ENCODE data around the gene FARS2.

DNA sequence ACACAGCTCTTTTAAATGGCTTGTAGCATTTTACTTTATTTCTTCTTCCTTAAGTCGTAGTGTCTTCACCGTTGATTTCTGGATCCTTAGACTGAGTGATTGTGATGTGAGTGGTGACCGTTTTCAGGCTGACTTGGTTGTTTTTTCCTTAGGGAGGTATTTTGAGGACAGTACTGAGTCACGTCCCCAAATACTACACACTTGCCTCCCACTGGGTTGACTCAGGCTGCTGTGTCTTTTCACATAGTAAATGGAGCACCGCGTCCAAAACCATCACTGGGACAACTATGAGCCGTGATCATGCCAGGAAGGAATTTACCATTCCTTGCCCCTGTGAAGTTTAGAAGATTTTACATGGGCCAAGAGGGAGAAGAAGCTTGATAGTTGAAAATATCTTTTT is 174.1 kb downstream of the FARS2 start:
- TF ChIP-seq, protein P1, sequence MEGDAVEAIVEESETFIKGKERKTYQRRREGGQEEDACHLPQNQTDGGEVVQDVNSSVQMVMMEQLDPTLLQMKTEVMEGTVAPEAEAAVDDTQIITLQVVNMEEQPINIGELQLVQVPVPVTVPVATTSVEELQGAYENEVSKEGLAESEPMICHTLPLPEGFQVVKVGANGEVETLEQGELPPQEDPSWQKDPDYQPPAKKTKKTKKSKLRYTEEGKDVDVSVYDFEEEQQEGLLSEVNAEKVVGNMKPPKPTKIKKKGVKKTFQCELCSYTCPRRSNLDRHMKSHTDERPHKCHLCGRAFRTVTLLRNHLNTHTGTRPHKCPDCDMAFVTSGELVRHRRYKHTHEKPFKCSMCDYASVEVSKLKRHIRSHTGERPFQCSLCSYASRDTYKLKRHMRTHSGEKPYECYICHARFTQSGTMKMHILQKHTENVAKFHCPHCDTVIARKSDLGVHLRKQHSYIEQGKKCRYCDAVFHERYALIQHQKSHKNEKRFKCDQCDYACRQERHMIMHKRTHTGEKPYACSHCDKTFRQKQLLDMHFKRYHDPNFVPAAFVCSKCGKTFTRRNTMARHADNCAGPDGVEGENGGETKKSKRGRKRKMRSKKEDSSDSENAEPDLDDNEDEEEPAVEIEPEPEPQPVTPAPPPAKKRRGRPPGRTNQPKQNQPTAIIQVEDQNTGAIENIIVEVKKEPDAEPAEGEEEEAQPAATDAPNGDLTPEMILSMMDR (conservative IDR thresholded peaks at IDR 0.05; ENCODE audit: low read length), result no peak
- TF ChIP-seq EZH2phosphoT487 (IDR thresholded peaks at IDR 0.05; ENCODE audit: borderline replicate concordance, low read depth, low read length), result no peak
